Right hindlimb (tissue), 1 donor: ENCODE measurements around the gene CLDN10.
"Not testable (repeated sequence)": the region's sequence is repeated elsewhere in the genome, so short reads cannot be mapped to it uniquely, and the experiment has no call there.

ENCODE experiments used
- DNase-seq: peaks from one replicate; pipeline ENCODE4 v3.0.0-alpha.2; 2018

CLDN10 gene

GRCh38 chr13:95552539-95553441 is at the start of gene CLDN10:
TSS of gene CLDN10 (plus strand) at chr13:95552720. CDS start at chr13:95552754, 34 bp downstream.
- DNase-seq: peak; percentile 38

GRCh38 chr13:95503662-95504061 is 48.9 kb upstream of the CLDN10 start:
- no peak for DNase-seq

GRCh38 chr13:95505265-95505664 is 47.3 kb upstream of the CLDN10 start:
- no peak for DNase-seq

- peak; percentile 26 for DNase-seq
These were observed 46.5 kb upstream of the CLDN10 start for GRCh38 chr13:95505986-95506385.

GRCh38 chr13:95507991-95508390 is 44.5 kb upstream of the CLDN10 start:
- DNase-seq: no peak

GRCh38 chr13:95508996-95509395 is 43.5 kb upstream of the CLDN10 start:
- DNase-seq: no peak

- no peak for DNase-seq
These were observed 42.8 kb upstream of the CLDN10 start for GRCh38 chr13:95509521-95510310.

GRCh38 chr13:95510950-95511349 is 41.6 kb upstream of the CLDN10 start:
- no peak for DNase-seq

GRCh38 chr13:95512424-95512823 is 40.1 kb upstream of the CLDN10 start:
- no peak for DNase-seq

GRCh38 chr13:95512957-95513356 is 39.6 kb upstream of the CLDN10 start:
- DNase-seq: no peak

- not testable (repeated sequence) for DNase-seq
These were observed 36.9 kb upstream of the CLDN10 start for GRCh38 chr13:95515606-95516005.

GRCh38 chr13:95516021-95516420 is 36.5 kb upstream of the CLDN10 start:
- no peak for DNase-seq

- no peak for DNase-seq
These were observed 36.0 kb upstream of the CLDN10 start for GRCh38 chr13:95516492-95516891.

- no peak for DNase-seq
These were observed 28.9 kb upstream of the CLDN10 start for GRCh38 chr13:95523598-95523997.

GRCh38 chr13:95524264-95524901 is 28.1 kb upstream of the CLDN10 start:
- no peak for DNase-seq

GRCh38 chr13:95527955-95528354 is 24.6 kb upstream of the CLDN10 start:
- DNase-seq: no peak

- DNase-seq: peak; percentile 27
These were observed 22.3 kb upstream of the CLDN10 start for GRCh38 chr13:95530178-95530577.

- DNase-seq: no peak
These were observed 18.9 kb upstream of the CLDN10 start for GRCh38 chr13:95533545-95534160.

GRCh38 chr13:95535243-95535642 is 17.3 kb upstream of the CLDN10 start:
- DNase-seq: no peak

- DNase-seq: no peak
These were observed 15.8 kb upstream of the CLDN10 start for GRCh38 chr13:95536632-95537241.

GRCh38 chr13:95540888-95541287 is 11.6 kb upstream of the CLDN10 start:
- peak; percentile 72 for DNase-seq

GRCh38 chr13:95541308-95541707 is 11.2 kb upstream of the CLDN10 start:
- no peak for DNase-seq
